Endothelial cell of coronary artery (primary cell): ENCODE measurements around the gene SNX12. TPM values are rescaled to one million over a fixed set of nuclear protein-coding genes. Genes with fewer than 3 reads are reported as not detected.

Experiments used
- total RNA-seq: library from RNA; depleted of rRNA; stranded (reverse); fragments of >200 nt; gene quantifications from 2 replicates; pipeline ENCODE4 v1.2.3, GENCODE V29; 2014

The SNX12 gene
- total RNA-seq, result 68.5 and 80.8 TPM in 2 replicates

DNA sequence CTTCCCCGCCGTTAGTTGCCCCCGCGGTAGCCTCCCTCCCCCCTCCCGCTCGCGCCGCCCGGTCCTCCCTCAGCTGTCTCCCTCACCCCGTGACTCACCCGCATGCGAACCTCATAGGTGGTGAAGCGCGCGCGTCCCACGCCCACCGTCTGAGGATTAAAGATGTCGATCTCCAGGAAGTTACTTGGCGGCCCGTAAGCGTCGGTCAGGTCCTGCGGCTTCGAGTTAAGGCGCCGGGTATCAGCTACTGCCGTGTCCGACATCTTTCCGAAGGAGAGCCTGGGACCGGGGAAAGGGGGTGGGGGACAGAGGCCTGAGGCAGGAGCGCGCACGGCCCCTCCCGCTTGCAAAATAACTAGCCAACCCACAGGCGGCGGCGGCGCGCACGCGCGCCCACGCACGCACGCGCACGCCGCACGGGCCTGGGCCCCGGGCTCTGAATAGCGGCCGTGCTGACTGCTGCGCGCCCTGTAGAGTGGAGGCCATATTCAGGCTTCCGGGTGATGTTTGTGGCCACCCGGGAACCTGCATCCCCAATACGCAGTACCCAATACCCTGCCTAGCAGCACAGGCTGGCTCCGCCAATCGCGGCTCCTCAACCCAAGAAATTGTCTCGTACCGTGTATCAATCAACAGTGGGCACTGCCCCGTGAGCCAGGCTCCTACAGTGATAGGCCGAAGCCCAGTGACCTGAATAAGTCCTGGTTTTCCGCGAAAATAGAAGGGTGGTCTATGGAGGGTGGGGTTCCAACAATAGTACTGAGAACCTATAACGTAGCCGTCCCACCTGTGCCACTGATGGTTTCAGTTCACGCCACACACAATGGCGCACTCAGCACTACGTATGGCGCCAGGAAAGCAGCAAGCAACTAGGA is at the start of gene SNX12:
SNX12 (minus strand) TSS at position 291 of the 875 bp plus-strand sequence; CDS start at position 263, 28 bp downstream.

DNA sequence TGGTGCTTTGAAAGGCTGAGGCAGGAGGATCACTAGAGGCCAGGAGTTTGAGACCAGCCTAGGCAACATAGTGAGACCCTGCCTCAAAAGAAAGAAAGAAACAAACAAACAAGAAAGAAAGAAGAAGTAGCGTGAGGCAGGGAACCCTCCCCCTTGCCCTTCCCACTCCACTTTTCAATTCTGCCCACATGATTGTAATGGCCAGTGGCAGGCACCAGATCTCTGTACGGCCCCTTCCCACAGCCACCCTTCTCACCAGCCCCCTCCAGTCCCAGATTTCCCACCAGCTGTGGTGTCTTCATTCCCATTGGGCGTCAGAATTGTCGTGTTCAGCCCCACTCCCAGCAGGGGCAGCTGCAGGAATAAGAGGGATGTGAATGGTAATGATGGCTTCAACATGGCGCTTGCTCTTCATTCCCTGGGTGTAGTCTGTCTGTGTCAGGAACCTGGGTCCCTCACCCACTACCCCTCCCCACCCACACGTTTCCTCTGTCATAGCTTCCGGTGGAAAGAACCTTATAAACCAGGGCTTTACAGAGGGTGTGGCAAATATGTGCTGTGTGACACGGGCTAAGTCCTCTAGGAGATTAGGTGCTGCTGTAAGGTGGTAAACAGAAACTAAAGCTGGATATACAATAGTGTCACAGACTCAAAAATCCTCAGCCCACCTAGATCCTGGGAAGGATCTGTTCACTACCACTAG is 43.2 kb upstream of the SNX12 start, which contains the start of gene IL2RG:
IL2RG (minus strand) TSS at position 437 of the 703 bp plus-strand sequence; CDS start at position 399, 38 bp downstream.

DNA sequence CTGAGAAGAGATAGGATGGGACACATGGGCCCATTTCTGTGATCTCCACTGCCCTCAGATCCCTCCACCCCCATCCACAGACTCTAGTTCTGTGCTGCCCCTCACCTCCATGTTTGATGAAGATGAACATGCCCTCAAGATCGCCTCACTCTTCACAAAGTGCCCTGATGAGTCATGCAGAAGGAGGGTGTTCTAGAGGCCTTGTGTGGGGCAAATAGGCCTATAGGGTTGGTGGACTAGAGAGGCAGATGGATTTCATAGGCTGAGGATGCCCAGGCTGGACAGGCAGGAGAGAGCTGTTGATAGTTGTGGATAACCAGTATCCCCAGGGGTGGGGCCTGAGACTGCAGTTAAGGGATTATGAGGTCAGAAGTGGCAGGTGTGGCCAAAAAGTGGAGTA is 38.3 kb upstream of the SNX12 start, which contains the start of gene CXorf65:
CXorf65 (minus strand) TSS at position 314 of the 400 bp plus-strand sequence; CDS start at position 130, 184 bp downstream.

DNA sequence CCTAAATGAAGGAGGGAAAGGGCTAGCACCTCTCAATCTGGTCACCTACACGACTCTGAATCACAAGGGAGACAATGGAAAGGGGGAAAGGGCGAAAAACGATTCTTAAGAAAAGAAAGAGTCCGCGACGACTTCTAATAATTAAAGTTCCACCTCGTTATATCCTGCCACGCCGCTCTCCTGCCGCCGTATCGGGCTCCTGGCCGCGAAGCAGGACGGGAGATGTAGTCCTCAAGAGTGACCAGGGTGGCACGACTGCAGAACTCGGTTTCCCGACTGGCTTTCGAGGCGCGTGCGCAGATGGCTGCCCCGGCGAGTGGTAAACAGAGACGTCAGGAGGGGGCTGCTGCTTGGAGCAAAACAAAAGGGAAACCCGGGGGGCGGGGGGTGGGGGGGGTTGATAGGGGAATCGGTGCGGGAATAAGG is 27.4 kb upstream of the SNX12 start, which contains the start of gene FOXO4:
FOXO4 (plus strand) TSS at position 297 of the 426 bp plus-strand sequence. CDS start 678 bp downstream, outside the sequence.

Other genes starting within 250 kb of the SNX12 start
- gene TEX11, start 159.6 kb downstream of the SNX12 start, total RNA-seq, result not detected in 2 replicates
- not detected in 2 replicates for gene SLC7A3, start 137.2 kb downstream of the SNX12 start, total RNA-seq
- 4.5 and 5.3 TPM in 2 replicates for gene FOXO4, start 27.5 kb upstream of the SNX12 start, total RNA-seq
- not detected in 2 replicates for gene CXorf65, start 38.4 kb upstream of the SNX12 start, total RNA-seq
- gene IL2RG, start 43.2 kb upstream of the SNX12 start, total RNA-seq, result not detected in 2 replicates
- gene MED12, start 50.3 kb upstream of the SNX12 start, total RNA-seq, result 38.7 and 43.4 TPM in 2 replicates
- 0.09 TPM in 2 replicates for gene NLGN3, start 76.5 kb upstream of the SNX12 start, total RNA-seq
- gene GJB1, start 154.9 kb upstream of the SNX12 start, total RNA-seq, result not detected in 2 replicates
- 10.4 and 10.5 TPM in 2 replicates for gene ZMYM3, start 185.8 kb upstream of the SNX12 start, total RNA-seq
- gene NONO, start 215.3 kb upstream of the SNX12 start, total RNA-seq, result 436 and 523 TPM in 2 replicates
- gene ITGB1BP2, start 233.4 kb upstream of the SNX12 start, total RNA-seq, result 1.5 and 2.1 TPM in 2 replicates